Testis (tissue), 2 donors: Measurements from ENCODE around the gene RIMBP2.

Experiments used
- POLR2A ChIP-seq: fragments of 450-650 bp; IDR thresholded peaks from one replicate; pipeline ENCODE4 v1.6.1; 2017; ENCODE audit warnings: antibody characterized with exemption, mild to moderate bottlenecking, moderate library complexity
- TF ChIP-seq, protein P1 (sequence below), 3 experiments: fragments of 450-650 bp in 2 of 3; fragments of 200-600 bp in 1 of 3; sonication (generic) in 1 of 3; IDR thresholded peaks; one replicate each; pipeline ENCODE4 v1.5.1; 2016 to 2019; ENCODE audit warnings: antibody characterized with exemption in 3 of 3, mild to moderate bottlenecking in 2 of 3, moderate library complexity in 1 of 3

GRCh38 chr12:130628304-130628703, 87.8 kb downstream of the RIMBP2 start:
- TF ChIP-seq, protein P1, sequence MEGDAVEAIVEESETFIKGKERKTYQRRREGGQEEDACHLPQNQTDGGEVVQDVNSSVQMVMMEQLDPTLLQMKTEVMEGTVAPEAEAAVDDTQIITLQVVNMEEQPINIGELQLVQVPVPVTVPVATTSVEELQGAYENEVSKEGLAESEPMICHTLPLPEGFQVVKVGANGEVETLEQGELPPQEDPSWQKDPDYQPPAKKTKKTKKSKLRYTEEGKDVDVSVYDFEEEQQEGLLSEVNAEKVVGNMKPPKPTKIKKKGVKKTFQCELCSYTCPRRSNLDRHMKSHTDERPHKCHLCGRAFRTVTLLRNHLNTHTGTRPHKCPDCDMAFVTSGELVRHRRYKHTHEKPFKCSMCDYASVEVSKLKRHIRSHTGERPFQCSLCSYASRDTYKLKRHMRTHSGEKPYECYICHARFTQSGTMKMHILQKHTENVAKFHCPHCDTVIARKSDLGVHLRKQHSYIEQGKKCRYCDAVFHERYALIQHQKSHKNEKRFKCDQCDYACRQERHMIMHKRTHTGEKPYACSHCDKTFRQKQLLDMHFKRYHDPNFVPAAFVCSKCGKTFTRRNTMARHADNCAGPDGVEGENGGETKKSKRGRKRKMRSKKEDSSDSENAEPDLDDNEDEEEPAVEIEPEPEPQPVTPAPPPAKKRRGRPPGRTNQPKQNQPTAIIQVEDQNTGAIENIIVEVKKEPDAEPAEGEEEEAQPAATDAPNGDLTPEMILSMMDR (IDR thresholded peaks at IDR 0.05): no peak
- no peak for TF ChIP-seq POLR2A
